Thyroid gland (tissue), 4 donors: ENCODE measurements around the gene EDN2. TPM values are rescaled to one million over a fixed set of nuclear protein-coding genes. Genes with fewer than 3 reads are reported as not detected.

Source experiments
- DNase-seq, 2 donors: peaks; one replicate each; pipeline ENCODE4 v3.0.0-alpha.2; 2019
- H3K27ac ChIP-seq, 3 donors: fragments of 200-600 bp; sonication (generic); 1 replicate in 2 of 3; 2 replicates in 1 of 3; pipeline ENCODE4 v1.5.1; 2016 to 2019; ENCODE audit warnings: mild to moderate bottlenecking in 1 of 3, moderate library complexity in 1 of 3
- H3K27me3 ChIP-seq: fragments of 200-600 bp; sonication (generic); one replicate; pipeline ENCODE4 v1.5.1; 2019
- H3K36me3 ChIP-seq, 2 donors: fragments of 200-600 bp; sonication (generic); one replicate each; pipeline ENCODE4 v1.5.1; 2016 to 2019
- H3K4me1 ChIP-seq, 2 donors: fragments of 200-600 bp; sonication (generic); one replicate each; pipeline ENCODE4 v1.5.1; 2017 to 2019
- H3K4me3 ChIP-seq, 3 donors: fragments of 200-600 bp; sonication (generic); replicated peaks in 1 of 3; 1 replicate in 2 of 3; 2 replicates in 1 of 3; pipeline ENCODE4 v1.5.1; 2016; ENCODE audit warnings: mild to moderate bottlenecking in 1 of 3
- H3K9me3 ChIP-seq: fragments of 200-600 bp; sonication (generic); one replicate; pipeline ENCODE4 v1.5.1; 2017
- CTCF ChIP-seq, 6 experiments: fragments of 200-600 bp in 3 of 6; fragments of 450-650 bp in 3 of 6; sonication (generic) in 3 of 6; IDR thresholded peaks; one replicate each; pipeline ENCODE4 v1.5.1; 2016 to 2019; ENCODE audit warnings: antibody characterized with exemption in 6 of 6, mild to moderate bottlenecking in 2 of 6, inconsistent platforms in 1 of 6, moderate library complexity in 1 of 6
- POLR2A ChIP-seq, 2 donors: fragments of 450-650 bp; IDR thresholded peaks; one replicate each; pipeline ENCODE4 v1.6.1; 2017; ENCODE audit warnings: antibody characterized with exemption in 2 of 2, mild to moderate bottlenecking in 2 of 2, moderate library complexity in 1 of 2
- WGBS, 2 donors: methylation state at CpG; one replicate each; pipeline ENCODE4 v1.1.5; 2017; 5-methylcytosine and 5-hydroxymethylcytosine counted together
- intact Hi-C: fragments of 100-400 bp; cut with DNase I; formaldehyde crosslinking; loops from one replicate; pipeline ENCODE4 v1.15.1; 2023
- total RNA-seq, 4 donors: library from RNA; depleted of rRNA; stranded (reverse); fragments of >200 nt; gene quantifications; one replicate each; pipeline ENCODE4 v1.2.3, GENCODE V29; 2016

The EDN2 gene
- total RNA-seq = not detected

- Histone ChIP-seq H3K4me3 (no peak within 1 kb of the TSS), H3K27me3 (no peaks in the 10 kb centered on the region), H3K27ac (peak within 1 kb of the TSS in 2 of 3 donors; percentile 57 to 80), H3K4me1 (peaks cover 45 to 76% of the 10 kb centered on the region in 2 donors), H3K9me3 (no peaks in the 10 kb centered on the region), H3K36me3 (no peaks in the 10 kb centered on the region)
- intact Hi-C loops = no loop called here
- DNase-seq = peak; percentile 95 to 96
- 28 to 35% methylated on average over 7 to 11 of the region's 27 CpGs for WGBS, 2 donors
- peak; percentile 8 to 91 for TF ChIP-seq POLR2A (IDR thresholded peaks at IDR 0.05)
- peak in 4 of 6 experiments; percentile 45 to 50 (median 50) for TF ChIP-seq CTCF (IDR thresholded peaks at IDR 0.05)
These were observed at the start of gene EDN2 for GRCh38 chr1:41484402-41485241. TSS of gene EDN2 (minus strand) at chr1:41484683. CDS start at chr1:41484601, 82 bp downstream.

- H3K9me3 ChIP-seq = no peaks in the 10 kb centered on the region
- intact Hi-C loops = no loop called here
- H3K4me3 ChIP-seq = no peak overlapping the region
- H3K36me3 ChIP-seq = no peaks in the 10 kb centered on the region
- DNase-seq = no peak
- H3K4me1 ChIP-seq = peaks cover 15 to 33% of the 10 kb centered on the region in 2 donors
- no peaks in the 10 kb centered on the region for H3K27me3 ChIP-seq
- 97 to 98% methylated on average over 5 of the region's 5 CpGs for WGBS, 2 donors
- TF ChIP-seq CTCF (IDR thresholded peaks at IDR 0.05) = no peak
- TF ChIP-seq POLR2A (IDR thresholded peaks at IDR 0.05) = no peak
- no peak overlapping the region for H3K27ac ChIP-seq
These were observed 49.2 kb upstream of the EDN2 start for GRCh38 chr1:41533731-41534080.

- Histone ChIP-seq H3K27ac (no peak overlapping the region), H3K27me3 (no peaks in the 10 kb centered on the region), H3K9me3 (no peaks in the 10 kb centered on the region), H3K4me1 (peaks cover 10 to 28% of the 10 kb centered on the region in 2 donors), H3K4me3 (no peak overlapping the region), H3K36me3 (no peaks in the 10 kb centered on the region)
- TF ChIP-seq POLR2A (IDR thresholded peaks at IDR 0.05) (no peak), CTCF (IDR thresholded peaks at IDR 0.05) (no peak)
- intact Hi-C loops = no loop called here
- no peak for DNase-seq
- 85 to 88% methylated on average over 12 of the region's 12 CpGs for WGBS, 2 donors
These were observed 48.7 kb upstream of the EDN2 start for GRCh38 chr1:41533016-41533730.

GRCh38 chr1:41532206-41532975 is 47.9 kb upstream of the EDN2 start:
- H3K4me1 ChIP-seq = peaks cover 2 to 20% of the 10 kb centered on the region in 2 donors
- H3K27ac ChIP-seq = no peak overlapping the region
- H3K27me3 ChIP-seq = no peaks in the 10 kb centered on the region
- H3K36me3 ChIP-seq = no peaks in the 10 kb centered on the region
- no peak overlapping the region for H3K4me3 ChIP-seq
- 95 to 97% methylated on average over 8 of the region's 8 CpGs for WGBS, 2 donors
- intact Hi-C loops = no loop called here
- TF ChIP-seq CTCF (IDR thresholded peaks at IDR 0.05) (no peak), POLR2A (IDR thresholded peaks at IDR 0.05) (no peak)
- no peak for DNase-seq
- H3K9me3 ChIP-seq = no peaks in the 10 kb centered on the region
